Fibroblast of skin of right biceps (primary cell): Measurements from ENCODE around the gene CSNK1G1.
"Not testable (repeated sequence)": the region's sequence is repeated elsewhere in the genome, so short reads cannot be mapped to it uniquely, and the experiment has no call there.

Source experiments
- DNase-seq: peaks from one replicate; pipeline ENCODE4 v3.0.0-alpha.2; 2013

CSNK1G1 gene

GRCh38 chr15:64355944-64356709 lies at the start of gene CSNK1G1:
Gene CSNK1G1 (minus strand): TSS chr15:64356173. CDS start chr15:64300499, 55,674 bp downstream.
- peak; percentile 98 for DNase-seq

GRCh38 chr15:64400583-64400982 lies 44.6 kb upstream of the CSNK1G1 start:
- no peak for DNase-seq

GRCh38 chr15:64398575-64398974 lies 42.6 kb upstream of the CSNK1G1 start:
- peak; percentile 64 for DNase-seq

- no peak for DNase-seq
Observed at GRCh38 chr15:64396789-64397188, 40.8 kb upstream of the CSNK1G1 start.

- not testable (repeated sequence) for DNase-seq
Observed at GRCh38 chr15:64392471-64392870, 36.5 kb upstream of the CSNK1G1 start.

- no peak for DNase-seq
Observed at GRCh38 chr15:64389036-64389435, 33.1 kb upstream of the CSNK1G1 start.

GRCh38 chr15:64387562-64388168 lies 31.7 kb upstream of the CSNK1G1 start, which contains the start of gene TRIP4:
Gene TRIP4 (plus strand): TSS chr15:64387836. CDS start chr15:64387864, 28 bp downstream.
- DNase-seq, result peak; percentile 97

- no peak for DNase-seq
Observed at GRCh38 chr15:64386291-64386690, 30.3 kb upstream of the CSNK1G1 start.

- no peak for DNase-seq
Observed at GRCh38 chr15:64383760-64384159, 27.8 kb upstream of the CSNK1G1 start.

- peak; percentile 97 for DNase-seq
Observed at GRCh38 chr15:64381000-64381751, 25.2 kb upstream of the CSNK1G1 start, which contains the start of gene PCLAF. Gene PCLAF (minus strand): TSS chr15:64381441. CDS start chr15:64381371, 70 bp downstream.

GRCh38 chr15:64380130-64380870 lies 24.3 kb upstream of the CSNK1G1 start:
- not testable (repeated sequence) for DNase-seq

GRCh38 chr15:64379216-64379960 lies 23.4 kb upstream of the CSNK1G1 start:
- peak; percentile 11 for DNase-seq

GRCh38 chr15:64373360-64373759 lies 17.4 kb upstream of the CSNK1G1 start:
- no peak for DNase-seq

GRCh38 chr15:64371383-64371782 lies 15.4 kb upstream of the CSNK1G1 start:
- not testable (repeated sequence) for DNase-seq

- no peak for DNase-seq
Observed at GRCh38 chr15:64369078-64369607, 13.2 kb upstream of the CSNK1G1 start.

GRCh38 chr15:64361259-64361658 lies 5.3 kb upstream of the CSNK1G1 start:
- DNase-seq, result no peak

- DNase-seq, result no peak
Observed at GRCh38 chr15:64356710-64357040, 702 bp upstream of the CSNK1G1 start.

GRCh38 chr15:64355348-64355943 lies 527 bp downstream of the CSNK1G1 start:
- no peak for DNase-seq

- DNase-seq, result no peak
Observed at GRCh38 chr15:64354688-64355344, 1.2 kb downstream of the CSNK1G1 start.

GRCh38 chr15:64351265-64351664 lies 4.7 kb downstream of the CSNK1G1 start:
- peak; percentile 56 for DNase-seq

GRCh38 chr15:64349375-64349774 lies 6.6 kb downstream of the CSNK1G1 start:
- no peak for DNase-seq
